GM21825 (cell line): Measurements from ENCODE around the gene OSCP1.

ENCODE experiments used
- ATAC-seq: cut with Tn5 transposase; IDR thresholded peaks from one replicate; pipeline ENCODE4 v1.9.1; 2021; ENCODE audit warnings: mild to moderate bottlenecking, moderate library complexity; ENCODE audit not compliant: unreplicated experiment

Gene OSCP1

GRCh38 chr1:36448530-36449056 lies 1.7 kb downstream of the OSCP1 start:
- ATAC-seq, result no peak

DNA sequence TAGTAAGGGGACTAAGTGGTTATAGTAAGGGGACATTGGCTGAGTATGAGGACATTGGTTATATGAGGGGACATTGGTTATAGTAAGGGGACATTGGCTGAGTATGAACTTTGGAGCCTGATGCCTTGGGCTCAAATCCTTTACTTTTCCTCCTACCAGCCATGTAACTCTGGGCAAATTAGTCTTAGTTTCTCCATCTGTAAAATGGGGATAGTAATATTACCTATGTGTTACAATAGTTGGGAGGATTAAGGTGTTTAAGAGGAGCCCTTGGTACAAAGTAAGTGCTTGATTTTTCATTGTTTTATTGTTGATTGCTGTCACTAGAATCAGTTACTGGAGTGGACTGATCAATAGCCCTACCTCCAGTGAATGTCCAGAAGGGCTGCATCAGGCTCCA lies 2.8 kb downstream of the OSCP1 start:
- ATAC-seq, result no peak

- no peak for ATAC-seq
These were observed 3.5 kb downstream of the OSCP1 start for GRCh38 chr1:36446746-36447145.

GRCh38 chr1:36446271-36446670 lies 4.0 kb downstream of the OSCP1 start:
- ATAC-seq, result no peak

GRCh38 chr1:36443297-36443696 lies 7.0 kb downstream of the OSCP1 start:
- no peak for ATAC-seq

DNA sequence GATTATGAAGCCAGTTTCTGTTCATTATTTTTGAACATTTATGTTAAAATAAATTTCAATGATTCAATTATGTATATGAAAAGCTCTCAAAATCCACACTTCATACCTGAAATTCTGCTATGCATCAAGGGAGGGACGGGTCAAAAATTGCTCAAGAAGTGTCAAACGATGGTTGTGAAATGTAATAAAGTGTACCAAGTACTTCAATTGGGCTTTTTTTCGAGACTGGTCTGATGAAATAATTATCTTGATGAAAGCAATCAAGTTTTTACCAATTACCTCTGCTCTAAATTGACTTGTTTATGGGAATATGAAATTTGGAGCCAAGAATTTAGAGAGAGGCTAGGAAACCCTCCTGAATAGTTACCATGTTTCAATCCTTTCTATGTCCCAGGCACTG lies 7.9 kb downstream of the OSCP1 start:
- no peak for ATAC-seq

GRCh38 chr1:36440646-36441045 lies 9.6 kb downstream of the OSCP1 start:
- ATAC-seq, result no peak

DNA sequence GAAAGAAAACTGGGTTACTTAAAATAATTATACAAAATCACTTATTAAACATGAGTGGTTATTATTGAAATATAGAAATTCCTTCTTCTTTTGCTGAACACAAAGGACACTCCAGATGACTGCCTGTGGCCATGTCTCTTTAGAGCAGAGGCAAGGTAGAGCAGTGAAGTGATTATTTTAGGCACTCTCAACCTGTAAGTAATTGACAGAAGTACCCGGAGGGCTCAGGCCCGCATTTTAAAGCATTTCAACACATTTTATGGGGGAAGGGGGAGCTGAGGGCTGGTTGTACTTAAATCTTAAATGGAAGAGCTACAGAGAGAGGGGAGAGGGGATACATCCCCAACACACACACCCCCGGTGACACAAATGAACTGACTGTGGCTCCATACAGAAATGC lies 10.2 kb downstream of the OSCP1 start:
- no peak for ATAC-seq

- no peak for ATAC-seq
These were observed 11.5 kb downstream of the OSCP1 start for GRCh38 chr1:36438715-36439114.

DNA sequence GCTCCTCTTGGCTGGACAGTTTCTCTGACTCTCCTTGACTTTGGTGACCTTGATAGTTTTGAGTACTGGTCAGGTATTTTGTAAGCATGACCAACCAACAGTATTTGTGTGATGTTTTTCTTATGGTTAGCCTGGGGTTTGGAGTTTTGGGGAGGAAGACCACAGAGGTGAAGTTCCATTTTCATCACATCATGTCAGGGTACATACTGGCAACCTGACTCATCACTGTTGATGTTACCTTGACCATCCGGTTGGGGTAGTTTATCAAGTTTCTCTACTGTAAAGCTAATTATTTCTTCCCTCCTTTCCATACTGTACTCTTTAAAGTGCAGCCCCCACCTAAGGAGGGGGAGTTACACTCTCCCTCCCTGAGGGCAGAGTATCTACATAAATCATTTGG lies 13.4 kb downstream of the OSCP1 start:
- ATAC-seq, result no peak

GRCh38 chr1:36433102-36433501 lies 17.1 kb downstream of the OSCP1 start:
- no peak for ATAC-seq

- ATAC-seq, result no peak
These were observed 17.6 kb downstream of the OSCP1 start for GRCh38 chr1:36432616-36433015.

- ATAC-seq, result no peak
These were observed 24.5 kb downstream of the OSCP1 start for GRCh38 chr1:36425791-36426190.

DNA sequence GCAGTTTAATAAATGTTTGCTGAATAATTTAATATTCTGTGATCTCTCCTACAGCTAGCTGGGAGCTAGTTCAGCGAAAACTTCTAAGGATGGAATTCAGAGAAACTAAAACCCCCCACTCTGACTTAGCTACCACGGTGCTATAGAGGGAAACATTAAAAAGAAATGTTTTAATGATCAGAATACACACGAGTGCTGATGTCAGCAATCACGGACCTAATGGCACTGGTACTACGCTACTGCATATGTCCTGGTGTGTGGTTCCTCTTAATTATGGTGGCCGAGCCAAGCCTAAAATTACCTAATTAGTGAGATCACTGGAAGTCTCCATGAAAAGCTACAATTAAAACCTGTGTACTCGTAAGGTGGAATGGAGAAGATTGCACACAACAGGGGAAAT lies 28.6 kb downstream of the OSCP1 start:
- ATAC-seq, result no peak

GRCh38 chr1:36420836-36421317 lies 29.4 kb downstream of the OSCP1 start:
- peak; percentile 70 for ATAC-seq

DNA sequence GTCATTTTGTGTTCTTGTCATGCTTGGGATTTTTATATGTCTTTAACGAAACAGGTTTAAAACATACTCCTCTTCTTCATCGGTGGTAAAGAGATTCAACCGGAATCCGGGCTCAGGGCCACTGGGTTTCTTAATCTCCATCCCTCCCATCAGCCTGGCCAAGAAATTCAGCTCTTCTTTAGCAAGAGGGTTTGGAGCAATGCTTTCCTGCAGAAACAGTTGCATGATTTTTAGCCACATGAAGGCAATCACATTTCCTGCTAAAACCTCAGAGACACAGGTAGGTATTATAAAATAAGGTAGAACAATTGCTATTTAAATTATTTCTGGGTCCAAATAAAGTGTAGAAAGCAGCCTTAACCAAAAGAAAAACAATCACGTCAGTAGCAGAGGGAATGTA lies 29.8 kb downstream of the OSCP1 start:
- no peak for ATAC-seq

DNA sequence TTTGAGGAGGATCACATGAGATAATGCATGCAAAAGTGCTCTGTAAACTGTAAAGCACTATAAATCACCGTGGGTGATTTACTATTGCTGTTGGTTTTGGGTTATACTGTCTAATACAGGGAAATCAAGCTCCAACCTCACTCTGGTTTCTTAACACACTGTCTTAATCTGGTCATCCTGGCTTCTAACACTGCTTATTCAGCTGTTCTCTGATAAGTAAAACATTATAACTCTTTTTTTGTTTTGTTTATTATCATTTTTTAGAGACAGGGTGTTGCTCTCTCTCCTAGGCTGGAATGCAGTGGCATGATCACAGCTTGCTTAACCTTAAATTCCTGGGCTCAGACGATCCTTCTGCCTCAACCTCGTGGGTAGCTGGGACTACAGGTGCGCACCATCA lies 30.7 kb downstream of the OSCP1 start:
- no peak for ATAC-seq

- no peak for ATAC-seq
These were observed 31.1 kb downstream of the OSCP1 start for GRCh38 chr1:36419140-36419539.

GRCh38 chr1:36417931-36418330 lies 32.3 kb downstream of the OSCP1 start:
- ATAC-seq, result no peak

GRCh38 chr1:36415661-36416326 lies 34.5 kb downstream of the OSCP1 start:
- no peak for ATAC-seq

DNA sequence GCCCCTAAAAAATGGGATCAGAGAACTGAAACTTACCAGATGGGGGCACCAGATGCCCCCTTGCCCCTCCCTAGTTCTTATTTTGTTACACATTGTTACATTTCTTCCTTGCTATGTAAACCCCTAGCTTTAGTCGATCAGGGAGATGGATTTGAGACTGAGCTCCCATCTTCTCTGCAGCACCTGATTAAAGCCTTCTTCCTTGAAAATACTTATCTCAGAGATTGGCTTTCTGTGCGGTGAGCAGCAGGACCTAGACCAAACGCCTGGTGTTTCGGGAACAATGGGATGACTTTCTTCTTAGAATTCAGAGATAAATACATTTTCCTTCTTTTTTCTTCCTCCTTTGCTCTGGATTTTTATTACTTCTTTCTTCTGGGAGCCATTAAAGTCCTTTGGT lies 35.9 kb downstream of the OSCP1 start:
- no peak for ATAC-seq

DNA sequence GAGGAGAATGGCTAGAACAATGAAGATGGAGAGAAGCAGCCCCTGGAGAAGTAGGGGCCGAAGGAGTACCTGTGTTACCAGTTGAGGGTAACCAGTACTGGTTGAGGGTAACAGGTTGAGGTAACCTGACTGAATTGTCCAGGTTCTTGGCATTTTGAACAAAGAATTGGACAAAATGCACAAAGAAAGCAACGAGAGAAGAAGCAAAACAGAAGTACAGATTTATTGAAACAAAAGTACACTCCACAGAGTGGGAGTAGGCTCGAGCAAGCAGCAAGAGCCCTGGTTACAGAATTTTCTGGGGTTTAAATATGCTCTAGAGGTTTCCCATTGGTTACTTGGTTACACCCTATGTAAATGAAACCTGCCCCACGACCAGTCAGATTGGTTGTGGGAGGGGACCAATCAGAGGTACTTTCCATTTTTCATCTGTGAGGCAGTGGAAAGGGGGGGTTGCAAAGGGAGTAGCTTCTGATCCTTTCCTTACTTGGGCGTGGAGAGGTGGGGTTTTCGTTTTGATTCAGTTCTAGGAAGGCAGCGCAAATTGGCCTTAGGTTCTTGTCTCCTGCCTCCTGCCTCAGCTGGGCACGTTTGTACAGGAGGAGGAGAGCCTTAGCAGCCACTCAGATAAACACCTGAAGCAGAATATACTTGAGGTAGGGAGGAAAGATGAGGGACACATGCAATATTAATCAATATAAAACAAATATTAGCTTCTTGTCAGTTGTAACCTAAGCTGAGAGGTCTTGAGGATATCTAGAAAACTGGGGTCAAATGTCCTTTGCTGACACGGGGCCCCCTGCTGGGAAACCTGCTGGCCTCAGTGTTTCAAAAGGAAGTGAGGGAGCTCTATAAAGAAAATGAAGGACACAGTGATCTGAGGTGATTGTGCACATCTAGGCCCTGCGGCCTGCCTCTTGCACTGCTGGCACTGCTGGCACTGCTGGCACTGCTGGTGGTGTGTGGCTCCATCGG lies 38.3 kb downstream of the OSCP1 start:
- no peak for ATAC-seq
